NT2/D1 (cell line): ENCODE measurements around the gene HIPK4.

Source experiments
- SUZ12 ChIP-seq: IDR thresholded peaks from 2 replicates; pipeline ENCODE4 v1.6.1; 2011; ENCODE audit not compliant: insufficient read length, insufficient read depth; ENCODE audit errors: extremely low read depth
- YY1 ChIP-seq: IDR thresholded peaks from 2 replicates; pipeline ENCODE4 v1.6.1; 2011; ENCODE audit not compliant: insufficient read length, insufficient read depth
- ZNF274 ChIP-seq: IDR thresholded peaks from 2 replicates; pipeline ENCODE4 v1.6.1; 2011; ENCODE audit warnings: mild to moderate bottlenecking, low read depth, low read length

- no peak for TF ChIP-seq YY1
- no peak for TF ChIP-seq SUZ12
- no peak for TF ChIP-seq ZNF274
These were observed 32.3 kb downstream of the HIPK4 start for GRCh38 chr19:40357640-40358039.
